Neural progenitor cell (in vitro differentiated cells): ENCODE measurements around the gene TRIM39.

Experiments
- EZH2 ChIP-seq: fragments of 200-600 bp; sonication (generic); IDR thresholded peaks from 2 replicates; pipeline ENCODE4 v1.6.1; 2017; ENCODE audit warnings: antibody characterized with exemption, mild to moderate bottlenecking, moderate library complexity
- EZH2phosphoT487 ChIP-seq: fragments of 200-600 bp; sonication (generic); IDR thresholded peaks from 2 replicates; pipeline ENCODE4 v1.6.1; 2017; ENCODE audit warnings: antibody characterized with exemption
- TF ChIP-seq, protein P1 (sequence below): fragments of 200-600 bp; sonication (generic); IDR thresholded peaks from 2 replicates; pipeline ENCODE4 v1.5.1; 2017; ENCODE audit warnings: antibody characterized with exemption, mild to moderate bottlenecking

- TF ChIP-seq, protein P1, sequence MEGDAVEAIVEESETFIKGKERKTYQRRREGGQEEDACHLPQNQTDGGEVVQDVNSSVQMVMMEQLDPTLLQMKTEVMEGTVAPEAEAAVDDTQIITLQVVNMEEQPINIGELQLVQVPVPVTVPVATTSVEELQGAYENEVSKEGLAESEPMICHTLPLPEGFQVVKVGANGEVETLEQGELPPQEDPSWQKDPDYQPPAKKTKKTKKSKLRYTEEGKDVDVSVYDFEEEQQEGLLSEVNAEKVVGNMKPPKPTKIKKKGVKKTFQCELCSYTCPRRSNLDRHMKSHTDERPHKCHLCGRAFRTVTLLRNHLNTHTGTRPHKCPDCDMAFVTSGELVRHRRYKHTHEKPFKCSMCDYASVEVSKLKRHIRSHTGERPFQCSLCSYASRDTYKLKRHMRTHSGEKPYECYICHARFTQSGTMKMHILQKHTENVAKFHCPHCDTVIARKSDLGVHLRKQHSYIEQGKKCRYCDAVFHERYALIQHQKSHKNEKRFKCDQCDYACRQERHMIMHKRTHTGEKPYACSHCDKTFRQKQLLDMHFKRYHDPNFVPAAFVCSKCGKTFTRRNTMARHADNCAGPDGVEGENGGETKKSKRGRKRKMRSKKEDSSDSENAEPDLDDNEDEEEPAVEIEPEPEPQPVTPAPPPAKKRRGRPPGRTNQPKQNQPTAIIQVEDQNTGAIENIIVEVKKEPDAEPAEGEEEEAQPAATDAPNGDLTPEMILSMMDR: no peak
- TF ChIP-seq EZH2phosphoT487 (no peak), EZH2 (no peak)
These were observed 3.9 kb upstream of the TRIM39 start for GRCh38 chr6:30322527-30323501.
